Activated T-cell treated with anti-CD3 and anti-CD28 coated beads, Interleukin-2, amount 50 U/mL, for 4 hours (primary cell): ENCODE data around the gene NKAP. TPM values are rescaled to one million over a fixed set of nuclear protein-coding genes. Genes with fewer than 3 reads are reported as not detected.
"Not testable (repeated sequence)": the region's sequence is repeated elsewhere in the genome, so short reads cannot be mapped to it uniquely, and the experiment has no call there.

ENCODE experiments used
- ATAC-seq, 2 donors: fragments of 200-7000 bp; cut with Tn5 transposase; one replicate each; pipeline ENCODE4 v1.10.0; 2021
- DNase-seq: peaks from one replicate; pipeline ENCODE4 v3.0.0-alpha.2; 2020
- H3K27me3 Mint-ChIP-seq: one replicate; pipeline ENCODE4 v1.8.0; 2021; ENCODE audit warnings: low read depth, mixed read lengths
- H3K36me3 Mint-ChIP-seq: one replicate; pipeline ENCODE4 v1.8.0; 2022; ENCODE audit warnings: mixed read lengths; ENCODE audit not compliant: insufficient read depth
- H3K4me1 Mint-ChIP-seq: one replicate; pipeline ENCODE4 v1.8.0; 2021; ENCODE audit warnings: low read depth, mixed read lengths
- H3K4me3 Mint-ChIP-seq: one replicate; pipeline ENCODE4 v1.8.0; 2021; ENCODE audit warnings: mild to moderate bottlenecking, moderate library complexity, mixed read lengths
- H3K9me3 Mint-ChIP-seq: one replicate; pipeline ENCODE4 v1.8.0; 2021; ENCODE audit warnings: mixed read lengths
- total RNA-seq, 3 donors: library from RNA; stranded (reverse); gene quantifications; one replicate each; pipeline ENCODE4 v1.2.1, GENCODE V29; 2021

NKAP gene
- 10 to 100 TPM in 1 of 3 donors, 1 to 10 TPM in 2; 9.0 to 10.5 (median 9.8) TPM for total RNA-seq

- Mint-ChIP-seq H3K27me3 (peaks cover under 1% of the 10 kb centered on the region), H3K36me3 (no peaks in the 10 kb centered on the region), H3K9me3 (no peaks in the 10 kb centered on the region), H3K4me1 (peaks cover 23% of the 10 kb centered on the region), H3K4me3 (peak within 1 kb of the TSS; percentile 95)
- peak; percentile 65 for DNase-seq
- ATAC-seq: peak; percentile 89 to 92
Observed at GRCh38 chrX:119943185-119943988, at the start of gene NKAP. Gene NKAP (minus strand): TSS chrX:119943751. CDS start chrX:119943605, 146 bp downstream.

- H3K4me3 Mint-ChIP-seq: peak overlapping the region; percentile 62
- DNase-seq: no peak
- peak; percentile 30 for ATAC-seq
- peaks cover 17% of the 10 kb centered on the region for H3K4me1 Mint-ChIP-seq
- H3K9me3 Mint-ChIP-seq: no peaks in the 10 kb centered on the region
- peaks cover 58% of the 10 kb centered on the region for H3K27me3 Mint-ChIP-seq
- no peaks in the 10 kb centered on the region for H3K36me3 Mint-ChIP-seq
Observed at GRCh38 chrX:119991005-119991787, 47.6 kb upstream of the NKAP start.

GRCh38 chrX:119990556-119991004, 47.0 kb upstream of the NKAP start:
- H3K9me3 Mint-ChIP-seq: no peaks in the 10 kb centered on the region
- ATAC-seq (peak in 1 of 2 donors; percentile 37), DNase-seq (no peak)
- no peaks in the 10 kb centered on the region for H3K36me3 Mint-ChIP-seq
- peak overlapping the region; percentile 62 for H3K4me3 Mint-ChIP-seq
- peaks cover 52% of the 10 kb centered on the region for H3K27me3 Mint-ChIP-seq
- peaks cover 17% of the 10 kb centered on the region for H3K4me1 Mint-ChIP-seq

- Mint-ChIP-seq H3K4me1 (peaks cover 17% of the 10 kb centered on the region), H3K36me3 (no peaks in the 10 kb centered on the region), H3K27me3 (peaks cover 48% of the 10 kb centered on the region), H3K4me3 (peak overlapping the region; percentile 62), H3K9me3 (no peaks in the 10 kb centered on the region)
- ATAC-seq (peak in 1 of 2 donors; percentile 27), DNase-seq (no peak)
Observed at GRCh38 chrX:119989905-119990555, 46.5 kb upstream of the NKAP start.

GRCh38 chrX:119986203-119986602, 42.7 kb upstream of the NKAP start:
- no peak overlapping the region for H3K4me3 Mint-ChIP-seq
- H3K36me3 Mint-ChIP-seq: no peaks in the 10 kb centered on the region
- H3K4me1 Mint-ChIP-seq: peaks cover 14% of the 10 kb centered on the region
- ATAC-seq (no peak), DNase-seq (no peak)
- H3K27me3 Mint-ChIP-seq: peaks cover 33% of the 10 kb centered on the region
- no peaks in the 10 kb centered on the region for H3K9me3 Mint-ChIP-seq

DNA sequence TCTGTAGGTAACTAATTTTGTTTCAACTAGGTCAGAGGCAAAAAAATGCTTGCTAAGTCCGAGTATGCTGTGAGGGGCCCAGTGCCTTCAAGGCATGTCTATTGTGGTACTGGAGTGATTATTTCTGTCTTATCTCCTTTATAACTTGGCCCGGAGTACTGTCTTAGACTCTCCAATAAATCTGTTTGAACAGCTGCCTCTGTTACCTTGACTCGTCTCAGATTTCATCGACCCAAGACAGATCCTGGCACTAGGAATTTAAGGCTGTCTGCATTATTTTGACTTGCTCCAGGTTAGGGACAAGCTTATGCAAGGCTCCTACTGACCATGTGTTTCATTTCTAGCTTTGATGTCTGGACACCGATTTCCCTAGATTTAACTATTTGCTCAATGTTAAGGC, 41.1 kb upstream of the NKAP start:
- Mint-ChIP-seq H3K27me3 (peaks cover 21% of the 10 kb centered on the region), H3K4me1 (peaks cover under 1% of the 10 kb centered on the region), H3K9me3 (no peaks in the 10 kb centered on the region), H3K36me3 (no peaks in the 10 kb centered on the region), H3K4me3 (no peak overlapping the region)
- no peak for DNase-seq
- ATAC-seq: no peak

GRCh38 chrX:119983494-119983893, 39.9 kb upstream of the NKAP start:
- no peaks in the 10 kb centered on the region for H3K9me3 Mint-ChIP-seq

DNA sequence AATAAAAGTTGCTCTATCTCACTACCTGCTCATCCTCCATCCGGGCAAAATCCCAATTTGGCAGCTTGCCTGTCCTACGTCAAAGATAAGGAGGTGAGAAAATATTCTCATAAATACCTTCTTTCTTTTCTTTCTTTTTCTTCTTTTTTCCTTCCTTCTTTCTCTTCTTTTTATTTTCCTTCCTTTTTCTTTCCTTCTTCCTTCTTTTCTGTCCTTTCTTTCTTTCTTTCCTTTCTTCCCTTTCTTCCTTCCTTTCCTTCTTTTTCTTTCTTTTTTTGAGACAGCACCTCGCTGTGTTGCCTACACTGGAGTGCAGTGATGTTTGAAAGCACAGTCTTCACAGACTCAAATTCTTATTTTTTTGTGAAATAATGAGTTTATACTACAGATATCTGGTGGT, 38.6 kb upstream of the NKAP start:
- no peaks in the 10 kb centered on the region for H3K4me1 Mint-ChIP-seq
- no peaks in the 10 kb centered on the region for H3K9me3 Mint-ChIP-seq
- H3K4me3 Mint-ChIP-seq: no peak overlapping the region
- ATAC-seq (no peak), DNase-seq (no peak)
- no peaks in the 10 kb centered on the region for H3K36me3 Mint-ChIP-seq
- H3K27me3 Mint-ChIP-seq: peaks cover 10% of the 10 kb centered on the region

More at GRCh38 chrX:119983494-119983893, 39.9 kb upstream of the NKAP start:
- no peaks in the 10 kb centered on the region for H3K36me3 Mint-ChIP-seq
- DNase-seq (no peak), ATAC-seq (no peak)
- no peak overlapping the region for H3K4me3 Mint-ChIP-seq
- peaks cover 15% of the 10 kb centered on the region for H3K27me3 Mint-ChIP-seq
- H3K4me1 Mint-ChIP-seq: no peaks in the 10 kb centered on the region

GRCh38 chrX:119981286-119982070, 37.9 kb upstream of the NKAP start:
- no peaks in the 10 kb centered on the region for H3K4me1 Mint-ChIP-seq
- DNase-seq (no peak), ATAC-seq (no peak)
- no peaks in the 10 kb centered on the region for H3K9me3 Mint-ChIP-seq
- H3K27me3 Mint-ChIP-seq: peaks cover 9% of the 10 kb centered on the region
- no peak overlapping the region for H3K4me3 Mint-ChIP-seq
- H3K36me3 Mint-ChIP-seq: no peaks in the 10 kb centered on the region

DNA sequence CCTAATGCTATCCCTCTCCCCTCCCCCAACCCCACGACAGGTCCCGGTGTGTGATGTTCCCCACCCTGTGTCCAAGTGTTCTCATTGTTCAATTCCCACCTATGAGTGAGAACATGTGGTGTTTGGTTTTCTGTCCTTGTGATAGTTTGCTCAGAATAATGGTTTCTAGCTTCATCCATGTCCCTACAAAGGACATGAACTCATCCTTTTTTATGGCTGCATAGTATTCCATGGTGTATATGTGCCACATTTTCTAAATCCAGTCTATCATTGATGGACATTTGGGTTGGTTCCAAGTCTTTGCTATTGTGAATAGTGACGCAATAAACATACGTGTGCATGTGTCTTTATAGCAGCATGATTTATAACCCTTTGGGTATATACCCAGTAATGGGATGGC, 33.6 kb upstream of the NKAP start:
- not testable (repeated sequence) for DNase-seq, H3K4me1 Mint-ChIP-seq, H3K9me3 Mint-ChIP-seq, ATAC-seq, H3K4me3 Mint-ChIP-seq, H3K27me3 Mint-ChIP-seq, H3K36me3 Mint-ChIP-seq

GRCh38 chrX:119971184-119971583, 27.6 kb upstream of the NKAP start:
- ATAC-seq (no peak), DNase-seq (no peak)
- Mint-ChIP-seq H3K36me3 (no peaks in the 10 kb centered on the region), H3K9me3 (no peaks in the 10 kb centered on the region), H3K4me1 (no peaks in the 10 kb centered on the region), H3K27me3 (no peaks in the 10 kb centered on the region), H3K4me3 (no peak overlapping the region)

GRCh38 chrX:119970574-119970973, 27.0 kb upstream of the NKAP start:
- no peaks in the 10 kb centered on the region for H3K4me1 Mint-ChIP-seq
- ATAC-seq: no peak
- no peak for DNase-seq
- no peaks in the 10 kb centered on the region for H3K9me3 Mint-ChIP-seq
- no peak overlapping the region for H3K4me3 Mint-ChIP-seq
- H3K36me3 Mint-ChIP-seq: no peaks in the 10 kb centered on the region
- no peaks in the 10 kb centered on the region for H3K27me3 Mint-ChIP-seq

GRCh38 chrX:119966837-119967236, 23.3 kb upstream of the NKAP start:
- not testable (repeated sequence) for ATAC-seq, H3K4me1 Mint-ChIP-seq, H3K4me3 Mint-ChIP-seq, H3K9me3 Mint-ChIP-seq, DNase-seq, H3K36me3 Mint-ChIP-seq
- H3K27me3 Mint-ChIP-seq: peaks cover 20% of the 10 kb centered on the region

GRCh38 chrX:119960625-119961024, 17.1 kb upstream of the NKAP start:
- H3K4me1 Mint-ChIP-seq: peaks cover 9% of the 10 kb centered on the region
- H3K4me3 Mint-ChIP-seq: no peak overlapping the region
- no peaks in the 10 kb centered on the region for H3K36me3 Mint-ChIP-seq
- peaks cover 39% of the 10 kb centered on the region for H3K27me3 Mint-ChIP-seq
- DNase-seq (no peak), ATAC-seq (no peak)
- no peaks in the 10 kb centered on the region for H3K9me3 Mint-ChIP-seq
